ENCODE data around the gene CDH8. TPM values are rescaled to one million over a fixed set of nuclear protein-coding genes. Genes with fewer than 3 reads are reported as not detected.

Gene CDH8
- total RNA-seq, 1 experiment from 2014 or later: 2.5 TPM

GRCh38 chr16:61897657-61898056, 138.6 kb downstream of the CDH8 start:
- Histone ChIP-seq H3K9me2 (ENCODE audit: insufficient read depth) (no peaks in the 10 kb centered on the region), H3K36me3 (ENCODE audit: control insufficient read depth in 1 of 2, insufficient read depth in 2 of 2, low read length in 2 of 2) (no peaks in the 10 kb centered on the region), H2AFZ (ENCODE audit: low read depth, low read length, poor library complexity, severe bottlenecking) (no peak overlapping the region), H3K9ac (ENCODE audit: low read length) (no peak overlapping the region), H3K27ac (ENCODE audit: low read depth, low read length) (no peak overlapping the region), H3K79me2 (ENCODE audit: insufficient read depth, low read length) (no peaks in the 10 kb centered on the region), H4K20me1 (ENCODE audit: insufficient read depth) (no peaks in the 10 kb centered on the region), H3K9me3 (ENCODE audit: control insufficient read depth in 1 of 2, insufficient read depth in 1 of 2, low read depth in 1 of 2, low read length in 2 of 2) (peaks cover 4 to 29% of the 10 kb centered on the region in 2 experiments; a peak in 3 of 4 replicates), H3K4me1 (ENCODE audit: control insufficient read depth in 1 of 2, insufficient read depth in 2 of 2, low read length in 2 of 2) (no peaks in the 10 kb centered on the region), H3K4me3 (replicated peaks in 1 of 2; ENCODE audit: low read depth in 1 of 2, low read length in 2 of 2) (no peak overlapping the region), H3K27me3 (ENCODE audit: insufficient read depth, low read length) (no peaks in the 10 kb centered on the region), H3K4me2 (ENCODE audit: low read length) (no peak overlapping the region)
- RAD21 ChIA-PET (ENCODE audit: low non-redundant PET in 1 of 2, low total read pairs in 2 of 2, uncharacterized antibody in 2 of 2, unreplicated experiment in 2 of 2): no interaction called here
- TF ChIP-seq POLR2A (IDR thresholded peaks at IDR 0.05; ENCODE audit: borderline replicate concordance, extremely low read depth, insufficient read depth, insufficient read length) (no peak), TCF7L2 (IDR thresholded peaks at IDR 0.05; ENCODE audit: borderline replicate concordance, extremely low read depth, insufficient read depth, insufficient read length) (no peak), POLR2AphosphoS5 (IDR thresholded peaks at IDR 0.05; ENCODE audit: low read depth, low read length) (no peak), SIN3A (IDR thresholded peaks at IDR 0.05; ENCODE audit: low read depth) (no peak), JUND (IDR thresholded peaks at IDR 0.05) (no peak), ZBTB33 (IDR thresholded peaks at IDR 0.05; ENCODE audit: extremely low read depth, insufficient replicate concordance, low read length) (no peak), SRF (IDR thresholded peaks at IDR 0.05; ENCODE audit: low read depth) (no peak), YY1 (IDR thresholded peaks at IDR 0.05; ENCODE audit: extremely low read depth, insufficient replicate concordance, low read depth, low read length) (no peak), ZFX (IDR thresholded peaks at IDR 0.05) (no peak), FOSL1 (IDR thresholded peaks at IDR 0.05; ENCODE audit: low read depth) (no peak)
- no peak for DNase-seq (ENCODE audit: low read depth, low spot score)
- BruUV-seq (replicated peaks): no TSS peak
- no peak for ATAC-seq
- CTCF ChIA-PET: no interaction called here
- POLR2A ChIA-PET: no interaction called here
- intact Hi-C loops (cut with micrococcal nuclease): no loop called here
